Measurements from ENCODE around the gene DCHS2. TPM values are rescaled to one million over a fixed set of nuclear protein-coding genes. Genes with fewer than 3 reads are reported as not detected.

The DCHS2 gene
- total and polyA plus RNA-seq, 10 of the 15 experiments (the other 5 are each of a cell fraction or from before 2014, with no cell fraction given), result 0.01 to 0.31 (median 0.06) TPM; not detected in 3

DNA sequence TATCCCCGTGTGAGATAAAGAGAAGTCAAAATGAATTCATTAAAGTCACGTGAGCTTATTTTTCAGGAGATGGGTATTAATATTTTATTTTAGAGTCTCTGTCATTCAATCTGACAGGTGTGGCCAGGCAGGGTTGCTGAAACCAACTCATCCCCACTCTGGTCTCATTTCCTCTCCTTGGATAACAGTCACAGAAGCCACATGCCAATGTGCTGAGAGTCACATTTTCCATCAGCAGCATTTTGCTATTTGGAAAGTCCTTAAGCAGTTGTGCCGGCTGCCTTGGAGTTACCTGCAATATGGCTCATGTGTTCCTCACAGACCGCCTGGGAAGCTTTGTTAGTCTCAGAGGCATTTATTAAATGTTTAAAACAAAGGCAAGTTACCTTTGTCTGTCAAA, 302.3 kb downstream of the DCHS2 start:
- Histone ChIP-seq H3K36me3 (ENCODE audit: control insufficient read depth in 2 of 2, insufficient read depth in 2 of 2, low read length in 1 of 2) (no peaks in the 10 kb centered on the region), H3K4me3 (no peak overlapping the region), H3K4me1 (ENCODE audit: control insufficient read depth, insufficient read depth, low read length) (no peaks in the 10 kb centered on the region), H3K9ac (ENCODE audit: control insufficient read depth, insufficient read depth, low read length) (no peak overlapping the region), H4K20me1 (ENCODE audit: control insufficient read depth, insufficient read depth) (no peaks in the 10 kb centered on the region), H3K9me3 (replicated peaks; ENCODE audit: control insufficient read depth, insufficient read depth, low read length) (no peaks in the 10 kb centered on the region), H2AFZ (ENCODE audit: control insufficient read depth, low read depth, low read length) (no peak overlapping the region), H3K27me3 (replicated peaks in 1 of 2; ENCODE audit: control insufficient read depth in 2 of 2, insufficient read depth in 2 of 2, low read length in 1 of 2) (no peaks in the 10 kb centered on the region), H3K4me2 (ENCODE audit: control insufficient read depth, insufficient read depth) (no peak overlapping the region), H3K27ac (ENCODE audit: control insufficient read depth, insufficient read depth) (no peak overlapping the region), H3K79me2 (ENCODE audit: control insufficient read depth, insufficient read depth, low read length) (no peaks in the 10 kb centered on the region)
- CTCF ChIA-PET, result no interaction called here
- BruUV-seq (replicated peaks), result no TSS peak
- DNase-seq (ENCODE audit: low read depth, low spot score) (no peak), FAIRE-seq (no peak), ATAC-seq (no peak)
- in situ Hi-C loops (cut with MboI) (no loop called here), intact Hi-C loops (cut with micrococcal nuclease; ENCODE audit: unreplicated experiment) (no loop called here)
- POLR2A ChIA-PET, result no interaction called here
- whole genome bisulfite sequencing (ENCODE audit: insufficient coverage, insufficient replicate concordance, low lambda C conversion rate, missing lambda C conversion rate), result 50% methylated on average over 4 of the region's 4 CpGs
- RAD21 ChIA-PET (ENCODE audit: unreplicated experiment), result no interaction called here
- SMC1A ChIA-PET (ENCODE audit: uncharacterized antibody, unreplicated experiment), result no interaction called here
- no peak for TF ChIP-seq ZBTB11 (CRISPR knock-in tag; IDR thresholded peaks at IDR 0.05)
- TF ChIP-seq NBN (IDR thresholded peaks at IDR 0.05), result no peak
- TF ChIP-seq NR2C1 (IDR thresholded peaks at IDR 0.05), result no peak
- TF ChIP-seq, protein P1, sequence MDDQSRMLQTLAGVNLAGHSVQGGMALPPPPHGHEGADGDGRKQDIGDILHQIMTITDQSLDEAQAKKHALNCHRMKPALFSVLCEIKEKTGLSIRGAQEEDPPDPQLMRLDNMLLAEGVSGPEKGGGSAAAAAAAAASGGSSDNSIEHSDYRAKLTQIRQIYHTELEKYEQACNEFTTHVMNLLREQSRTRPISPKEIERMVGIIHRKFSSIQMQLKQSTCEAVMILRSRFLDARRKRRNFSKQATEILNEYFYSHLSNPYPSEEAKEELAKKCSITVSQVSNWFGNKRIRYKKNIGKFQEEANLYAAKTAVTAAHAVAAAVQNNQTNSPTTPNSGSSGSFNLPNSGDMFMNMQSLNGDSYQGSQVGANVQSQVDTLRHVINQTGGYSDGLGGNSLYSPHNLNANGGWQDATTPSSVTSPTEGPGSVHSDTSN (IDR thresholded peaks at IDR 0.05; ENCODE audit: insufficient replicate concordance, low read depth, low read length), result no peak
- TF ChIP-seq CBX5 (IDR thresholded peaks at IDR 0.05; ENCODE audit: low read depth), result no peak
- TF ChIP-seq CEBPZ (IDR thresholded peaks at IDR 0.05; ENCODE audit: low read depth, low read length), result no peak
- no peak for TF ChIP-seq NR2C2 (IDR thresholded peaks at IDR 0.05; ENCODE audit: borderline replicate concordance, control insufficient read depth, insufficient read length, low read depth)
- TF ChIP-seq EP300 (IDR thresholded peaks at IDR 0.05; ENCODE audit: borderline replicate concordance in 1 of 2, control insufficient read depth in 1 of 2, low read depth in 2 of 2, low read length in 2 of 2), result no peak
- no peak for TF ChIP-seq BCL11A (IDR thresholded peaks at IDR 0.05; ENCODE audit: low read depth, low read length)
- no peak for TF ChIP-seq BRCA1 (IDR thresholded peaks at IDR 0.05; ENCODE audit: low read depth, low read length)
- TF ChIP-seq CBFB (IDR thresholded peaks at IDR 0.05; ENCODE audit: low read depth), result no peak
- TF ChIP-seq ZNF217 (IDR thresholded peaks at IDR 0.05), result no peak
- TF ChIP-seq, protein P2, sequence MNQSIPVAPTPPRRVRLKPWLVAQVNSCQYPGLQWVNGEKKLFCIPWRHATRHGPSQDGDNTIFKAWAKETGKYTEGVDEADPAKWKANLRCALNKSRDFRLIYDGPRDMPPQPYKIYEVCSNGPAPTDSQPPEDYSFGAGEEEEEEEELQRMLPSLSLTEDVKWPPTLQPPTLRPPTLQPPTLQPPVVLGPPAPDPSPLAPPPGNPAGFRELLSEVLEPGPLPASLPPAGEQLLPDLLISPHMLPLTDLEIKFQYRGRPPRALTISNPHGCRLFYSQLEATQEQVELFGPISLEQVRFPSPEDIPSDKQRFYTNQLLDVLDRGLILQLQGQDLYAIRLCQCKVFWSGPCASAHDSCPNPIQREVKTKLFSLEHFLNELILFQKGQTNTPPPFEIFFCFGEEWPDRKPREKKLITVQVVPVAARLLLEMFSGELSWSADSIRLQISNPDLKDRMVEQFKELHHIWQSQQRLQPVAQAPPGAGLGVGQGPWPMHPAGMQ (IDR thresholded peaks at IDR 0.05; ENCODE audit: borderline replicate concordance), result no peak
- no peak for TF ChIP-seq POLR2AphosphoS2 (IDR thresholded peaks at IDR 0.05; ENCODE audit: low read depth, low read length)
- TF ChIP-seq GABPA (IDR thresholded peaks at IDR 0.05; ENCODE audit: low read depth), result no peak
- no peak for TF ChIP-seq HDAC6 (IDR thresholded peaks at IDR 0.05; ENCODE audit: unreplicated experiment)
- no peak for TF ChIP-seq SIN3A (IDR thresholded peaks at IDR 0.05; ENCODE audit: low read depth, low read length)

All from GM12878 (cell line).